Activated CD4-positive, CD25-positive, alpha-beta regulatory T cell treated with anti-CD3 and anti-CD28 coated beads, Interleukin-2, amount 50 U/mL, for 24 hours (primary cell): Measurements from ENCODE around the gene PACRG.

ENCODE experiments used
- ATAC-seq, 2 donors: fragments of 150-1000 bp; cut with Tn5 transposase; one replicate each; pipeline ENCODE4 v1.10.0; 2021; ENCODE audit warnings: mild to moderate bottlenecking in 1 of 2, moderate library complexity in 1 of 2

PACRG gene

DNA sequence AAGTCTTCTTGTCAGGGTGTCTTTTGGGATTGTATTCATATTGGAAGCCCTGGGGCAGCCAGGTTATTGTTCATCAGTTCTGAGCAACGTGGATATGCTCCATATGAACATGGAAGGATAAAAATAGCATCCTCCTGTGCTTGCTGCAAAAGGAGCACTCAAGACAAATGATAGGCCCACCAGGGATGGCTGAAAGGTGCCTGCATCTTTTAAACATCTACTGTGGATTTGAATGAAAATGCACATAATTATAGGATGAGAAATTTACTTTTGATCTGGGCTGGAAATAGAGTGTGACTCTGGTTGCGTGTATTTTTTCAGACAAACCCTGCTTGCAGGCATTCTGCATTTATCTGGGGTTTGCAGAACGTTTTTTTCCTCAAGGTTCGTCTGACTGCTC lies 299.1 kb downstream of the PACRG start:
- ATAC-seq = no peak

DNA sequence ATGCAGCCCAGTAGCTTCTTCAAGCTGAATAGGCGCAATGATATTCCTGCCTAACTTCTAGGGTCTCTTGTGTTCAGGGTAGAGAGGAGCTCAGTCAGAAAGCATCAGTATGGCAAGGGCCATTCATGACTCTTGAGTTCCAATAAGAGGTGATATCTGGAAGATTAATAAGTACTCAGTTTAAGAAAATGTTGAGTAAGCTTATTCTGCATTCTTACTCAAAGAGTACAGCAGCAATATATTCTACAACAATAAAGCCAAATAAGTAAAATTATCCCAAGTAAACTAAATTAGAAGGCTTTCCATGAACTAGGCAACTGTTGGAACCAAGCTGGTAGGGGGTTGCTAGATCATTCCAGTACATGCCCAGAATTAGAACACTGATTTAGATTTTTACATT lies 303.2 kb downstream of the PACRG start:
- no peak for ATAC-seq

- no peak for ATAC-seq
Measured at GRCh38 chr6:163031931-163032330, 304.2 kb downstream of the PACRG start.

GRCh38 chr6:163036160-163036645 lies 308.4 kb downstream of the PACRG start:
- ATAC-seq = no peak

GRCh38 chr6:163038317-163038716 lies 310.5 kb downstream of the PACRG start:
- ATAC-seq = no peak

- no peak for ATAC-seq
Measured at GRCh38 chr6:163048345-163048744, 320.6 kb downstream of the PACRG start.

DNA sequence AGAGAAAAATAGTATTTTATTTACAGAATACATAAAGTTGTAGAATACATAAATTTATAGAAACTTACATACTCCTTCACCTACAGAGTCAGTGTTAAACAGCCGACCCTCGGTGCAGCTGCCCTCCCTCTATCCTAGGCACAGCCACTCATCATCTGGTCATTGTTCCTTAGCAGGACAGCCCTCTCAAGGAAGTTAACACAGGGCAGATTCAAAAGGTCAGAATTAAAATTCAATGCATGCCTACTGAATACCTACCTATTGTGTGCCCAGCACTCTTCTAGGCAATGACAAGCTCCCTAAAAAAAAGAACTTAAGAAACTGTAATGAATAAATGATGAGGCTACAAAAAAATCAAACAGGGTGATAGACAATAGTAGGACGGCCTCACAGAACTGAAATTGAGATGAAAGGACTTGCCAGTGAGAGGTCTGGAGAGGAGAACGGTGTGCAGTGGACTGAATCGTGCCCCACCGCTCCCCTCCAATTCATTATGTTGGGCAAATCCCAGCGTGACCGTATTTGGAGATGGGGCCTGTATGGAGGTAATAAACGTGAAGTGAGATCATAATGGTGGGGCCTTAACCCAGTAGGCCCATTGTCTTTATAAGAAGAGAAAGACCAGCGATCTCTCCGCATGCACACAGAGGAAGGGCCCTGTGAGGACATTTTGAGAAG lies 326.0 kb downstream of the PACRG start:
- no peak for ATAC-seq

GRCh38 chr6:163054641-163055040 lies 326.9 kb downstream of the PACRG start:
- no peak for ATAC-seq

DNA sequence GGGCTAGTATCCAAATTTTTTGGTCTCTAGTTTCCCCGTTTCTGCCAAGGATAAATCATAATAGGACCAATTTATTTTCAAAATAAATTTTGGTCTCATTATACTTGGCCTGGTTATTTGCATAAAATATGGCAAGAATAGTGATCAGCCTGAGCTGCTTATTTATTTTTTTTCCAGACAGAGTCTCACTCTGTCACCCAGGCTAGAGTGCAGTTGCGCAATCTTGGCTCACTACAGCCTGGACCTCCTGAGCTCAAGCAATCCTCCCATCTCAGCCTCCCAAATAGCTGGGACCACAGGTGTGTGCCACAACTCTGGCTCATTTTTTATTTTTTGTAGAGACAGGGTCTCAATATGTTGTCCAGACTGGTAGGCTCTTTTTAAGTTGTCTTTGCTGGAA lies 329.5 kb downstream of the PACRG start:
- ATAC-seq = no peak

GRCh38 chr6:163062790-163063189 lies 335.0 kb downstream of the PACRG start:
- no peak for ATAC-seq

GRCh38 chr6:163063561-163063960 lies 335.8 kb downstream of the PACRG start:
- no peak for ATAC-seq

- no peak for ATAC-seq
Measured at GRCh38 chr6:163064397-163064796, 336.6 kb downstream of the PACRG start.

DNA sequence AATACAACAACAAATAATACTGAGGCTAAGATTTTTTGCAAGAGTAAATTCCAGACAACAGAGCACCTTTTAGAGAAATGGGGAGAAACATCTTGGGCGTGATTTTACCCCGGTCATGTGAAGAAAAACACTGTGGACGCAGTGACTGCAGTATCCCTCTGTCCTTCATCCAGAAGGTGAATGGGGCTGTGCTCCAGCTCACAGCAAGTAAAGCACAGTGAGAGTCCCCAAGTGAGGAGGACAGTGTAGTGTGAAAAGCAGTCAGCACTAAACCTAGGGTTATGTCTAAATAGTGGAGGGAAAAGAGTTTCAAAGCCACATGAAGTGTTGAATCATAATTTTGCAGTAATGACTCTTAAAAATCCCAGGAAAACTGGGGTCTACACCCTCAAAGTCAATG lies 338.4 kb downstream of the PACRG start:
- ATAC-seq = no peak

DNA sequence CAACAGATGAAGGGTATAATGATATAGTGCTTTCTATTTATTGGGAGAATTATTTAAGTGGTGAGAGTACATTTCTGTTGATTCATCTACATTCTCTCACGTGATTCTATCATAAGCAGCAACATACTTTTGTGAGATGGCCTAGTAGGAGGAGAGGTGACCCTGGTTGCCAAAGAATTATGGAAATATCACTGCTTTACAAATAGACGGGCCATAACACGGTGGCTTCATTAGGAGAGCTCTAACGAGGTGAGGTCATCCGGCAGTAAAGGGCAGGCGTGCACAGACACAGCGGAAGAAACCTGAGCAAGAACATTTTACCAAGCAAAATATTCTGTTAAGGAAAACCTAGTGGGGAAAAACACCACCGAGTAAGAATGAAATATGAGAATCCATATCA lies 349.4 kb downstream of the PACRG start:
- no peak for ATAC-seq

DNA sequence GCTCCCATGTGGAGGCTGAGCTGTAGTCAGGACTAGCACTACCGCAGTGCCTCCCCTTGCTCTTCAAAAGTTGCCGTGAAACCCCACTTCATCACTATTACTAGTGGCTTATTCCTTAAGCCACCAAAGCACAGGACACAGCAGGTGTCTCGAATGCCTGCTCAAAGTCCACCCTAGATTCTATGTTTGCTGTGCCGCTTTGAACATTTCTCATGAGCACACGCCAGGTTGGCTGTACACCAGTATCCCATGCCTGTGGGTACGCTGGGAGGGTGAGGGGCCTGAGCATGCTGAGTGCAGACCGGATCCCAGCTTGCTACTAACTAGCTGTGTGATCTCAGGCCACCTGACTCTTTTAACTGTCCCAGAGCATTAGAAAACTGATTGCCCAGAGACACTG lies 350.9 kb downstream of the PACRG start:
- ATAC-seq = no peak

DNA sequence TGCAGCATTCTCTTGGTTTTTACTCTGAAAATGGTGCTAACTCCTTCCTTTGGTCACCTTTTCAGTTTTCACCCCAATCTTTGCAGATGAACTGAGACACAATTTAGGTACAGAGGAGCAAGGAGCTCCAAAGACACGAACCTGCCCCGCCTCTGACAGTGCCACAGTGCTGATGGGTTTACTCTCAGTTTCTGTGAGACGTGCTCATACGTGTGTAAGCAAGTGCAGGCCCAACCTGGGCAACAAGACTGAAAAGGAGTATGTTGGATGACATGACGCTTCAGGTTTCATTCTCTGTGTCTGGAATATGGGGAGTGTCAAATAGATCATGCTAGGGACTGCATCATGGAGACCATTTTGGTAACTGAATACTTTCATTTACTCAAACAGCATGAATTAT lies 352.5 kb downstream of the PACRG start:
- ATAC-seq = no peak

DNA sequence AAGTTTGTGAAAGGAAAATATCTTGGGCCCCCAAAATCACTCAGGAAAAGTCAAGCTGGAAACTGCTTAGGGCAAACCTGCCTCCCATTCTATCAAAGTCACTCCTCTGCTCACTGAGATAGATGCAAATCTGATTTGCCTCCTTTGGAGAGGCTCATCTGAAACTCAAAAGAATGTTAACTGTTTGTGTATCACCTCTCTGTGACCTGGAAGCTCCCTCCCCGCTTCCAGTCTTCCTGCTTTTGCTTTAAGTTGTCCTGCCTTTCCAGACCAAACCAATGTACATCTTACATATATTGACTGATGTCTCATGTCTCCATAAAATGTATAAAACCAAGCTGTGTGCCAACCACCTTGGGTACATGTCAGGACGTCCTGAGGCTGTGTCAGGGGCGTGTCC lies 355.4 kb downstream of the PACRG start:
- no peak for ATAC-seq

DNA sequence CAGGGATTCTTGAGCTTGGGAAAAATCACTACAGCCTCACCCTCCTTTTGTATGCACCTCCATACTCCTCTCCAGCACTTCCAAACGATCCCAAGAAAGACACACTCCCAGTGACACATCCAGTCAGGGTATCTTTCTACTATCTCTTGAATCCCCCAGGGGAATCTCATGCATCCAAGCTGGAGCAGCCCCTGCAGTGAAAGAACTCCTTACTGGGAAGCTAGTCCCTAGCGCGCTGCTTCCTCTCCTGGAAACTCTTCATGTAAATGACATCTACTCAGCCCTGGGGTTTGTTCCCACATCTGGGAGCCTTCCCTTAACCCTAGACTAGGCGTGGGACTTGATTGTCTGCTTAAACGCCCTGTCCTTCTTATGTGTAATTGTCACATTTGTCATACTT lies 357.7 kb downstream of the PACRG start:
- no peak for ATAC-seq

GRCh38 chr6:163085861-163086623 lies 358.3 kb downstream of the PACRG start:
- no peak for ATAC-seq

- no peak for ATAC-seq
Measured at GRCh38 chr6:163086624-163086920, 358.8 kb downstream of the PACRG start.

- no peak for ATAC-seq
Measured at GRCh38 chr6:163087981-163088380, 360.2 kb downstream of the PACRG start.

DNA sequence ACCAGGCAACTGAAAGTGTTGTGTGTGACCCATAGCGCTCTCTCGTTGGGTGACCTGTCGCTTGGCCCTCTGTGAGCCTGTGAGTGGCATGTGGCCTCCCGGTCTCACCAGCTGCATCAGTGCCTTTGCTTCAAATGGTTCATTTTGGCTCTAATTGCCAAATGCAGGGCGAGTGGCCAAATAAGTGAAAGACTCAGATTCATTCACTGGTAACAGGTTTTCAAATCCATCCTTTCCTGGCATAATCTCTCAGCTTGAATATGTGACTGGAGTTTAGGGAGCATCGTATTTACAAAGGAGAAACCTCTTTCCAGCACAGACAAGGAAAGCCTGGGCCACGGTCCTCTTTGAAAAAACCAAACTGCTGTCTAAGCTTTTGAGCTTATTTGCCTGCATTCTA lies 365.1 kb downstream of the PACRG start:
- no peak for ATAC-seq

DNA sequence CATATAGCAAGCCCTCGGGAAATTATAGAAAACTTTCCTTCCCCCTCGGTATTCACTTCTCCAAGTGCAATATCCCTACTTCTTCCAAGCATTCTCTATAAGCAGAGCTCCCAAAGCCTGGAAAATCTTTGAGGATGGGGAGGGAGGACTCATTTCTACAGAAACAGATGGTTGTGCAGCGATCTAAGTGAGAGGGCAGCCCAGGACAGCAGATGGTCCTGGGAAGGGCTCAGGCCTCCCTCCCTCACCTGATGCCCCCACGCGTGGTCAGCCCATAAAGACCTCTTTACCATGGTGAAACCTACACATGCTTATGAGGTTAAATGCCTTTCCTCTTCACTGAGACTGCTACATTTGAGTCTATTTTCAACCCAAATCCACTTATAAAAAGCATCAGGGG lies 367.1 kb downstream of the PACRG start:
- ATAC-seq = no peak

DNA sequence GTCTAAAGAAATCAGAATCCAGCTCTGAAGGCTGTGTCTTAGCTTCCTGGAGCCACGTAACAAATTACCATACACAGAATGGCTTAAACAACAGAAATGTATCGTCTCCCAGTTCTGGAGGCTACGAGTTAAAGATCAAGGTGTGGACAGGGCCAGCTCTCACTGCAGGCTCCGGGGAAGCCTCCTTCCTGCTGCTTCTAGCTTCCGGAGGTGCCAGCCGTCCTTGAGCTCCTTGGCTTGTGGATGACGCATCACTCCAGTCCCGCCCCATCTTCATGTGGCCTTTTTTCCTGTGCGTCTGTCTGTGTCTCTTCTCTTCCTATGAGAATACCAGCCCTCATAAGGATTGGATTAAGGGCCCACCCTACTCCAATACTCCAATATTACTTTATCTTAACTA lies 367.6 kb downstream of the PACRG start:
- ATAC-seq = no peak
